ENCODE data around the gene SAMD8. TPM values are rescaled to one million over a fixed set of nuclear protein-coding genes. Genes with fewer than 3 reads are reported as not detected.

Gene SAMD8
- total RNA-seq, 1 donor from 2014 or later, result 24.6 TPM

GRCh38 chr10:75066271-75066670 is 45.2 kb upstream of the SAMD8 start:
- no peaks in the 10 kb centered on the region for H3K9me3 ChIP-seq (replicated peaks)
- H3K4me1 ChIP-seq, result peaks cover 14% of the 10 kb centered on the region
- no peak for TF ChIP-seq CTCF (IDR thresholded peaks at IDR 0.05; ENCODE audit: borderline replicate concordance)
- H3K4me3 ChIP-seq, result no peak overlapping the region
- DNase-seq, result no peak
- H3K27ac ChIP-seq (replicated peaks), result no peak overlapping the region
- intact Hi-C loops (cut with micrococcal nuclease), result no loop called here
- H3K27me3 ChIP-seq (ENCODE audit: low read depth), result no peaks in the 10 kb centered on the region
- H3K36me3 ChIP-seq, result no peaks in the 10 kb centered on the region

- Histone ChIP-seq H3K27me3 (ENCODE audit: low read depth) (no peaks in the 10 kb centered on the region), H3K9me3 (replicated peaks) (no peaks in the 10 kb centered on the region), H3K36me3 (no peaks in the 10 kb centered on the region), H3K4me3 (no peak overlapping the region), H3K27ac (replicated peaks) (no peak overlapping the region), H3K4me1 (peaks cover 22% of the 10 kb centered on the region)
- TF ChIP-seq CTCF (IDR thresholded peaks at IDR 0.05; ENCODE audit: borderline replicate concordance), result no peak
- intact Hi-C loops (cut with micrococcal nuclease), result no loop called here
- DNase-seq, result no peak
Observed at GRCh38 chr10:75067272-75067671, 44.2 kb upstream of the SAMD8 start.

- intact Hi-C loops (cut with micrococcal nuclease), result no loop called here
- Histone ChIP-seq H3K27me3 (ENCODE audit: low read depth) (no peaks in the 10 kb centered on the region), H3K4me1 (peaks cover 22% of the 10 kb centered on the region), H3K4me3 (no peak overlapping the region), H3K9me3 (replicated peaks) (no peaks in the 10 kb centered on the region), H3K36me3 (no peaks in the 10 kb centered on the region), H3K27ac (replicated peaks) (no peak overlapping the region)
- TF ChIP-seq CTCF (IDR thresholded peaks at IDR 0.05; ENCODE audit: borderline replicate concordance), result no peak
- DNase-seq, result no peak
Observed at GRCh38 chr10:75068523-75068922, 42.9 kb upstream of the SAMD8 start.

GRCh38 chr10:75070476-75070875 is 41.0 kb upstream of the SAMD8 start:
- Histone ChIP-seq H3K4me1 (peaks cover 22% of the 10 kb centered on the region), H3K27me3 (ENCODE audit: low read depth) (no peaks in the 10 kb centered on the region), H3K27ac (replicated peaks) (peak overlapping the region; percentile 90), H3K4me3 (no peak overlapping the region), H3K36me3 (no peaks in the 10 kb centered on the region), H3K9me3 (replicated peaks) (no peaks in the 10 kb centered on the region)
- intact Hi-C loops (cut with micrococcal nuclease), result no loop called here
- TF ChIP-seq CTCF (IDR thresholded peaks at IDR 0.05; ENCODE audit: borderline replicate concordance), result no peak
- DNase-seq, result peak; percentile 59

DNA sequence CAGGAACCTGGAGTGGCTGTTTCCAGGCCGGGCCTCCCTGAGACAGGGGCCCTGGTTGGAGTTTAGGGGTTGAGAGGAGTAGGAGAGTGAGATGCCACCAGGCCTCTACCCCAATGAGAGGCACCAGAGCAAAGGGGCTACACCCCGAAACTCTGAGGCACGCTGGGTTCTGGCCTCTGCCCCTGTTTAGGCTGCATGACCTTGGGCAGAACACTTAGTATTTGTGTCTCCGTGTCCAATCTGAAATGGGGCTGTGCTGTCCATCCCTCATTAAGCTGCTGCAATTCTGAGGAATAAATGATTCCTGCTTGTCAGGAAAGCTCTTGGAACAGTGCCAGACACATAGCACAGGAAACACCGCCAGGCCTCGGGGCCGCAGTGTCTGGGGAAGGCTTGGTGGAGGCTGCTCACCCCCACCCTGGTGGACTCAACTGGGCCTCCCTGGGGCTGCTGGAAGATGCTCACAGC is 40.5 kb upstream of the SAMD8 start:
- peak; percentile 24 for DNase-seq
- no peaks in the 10 kb centered on the region for H3K36me3 ChIP-seq
- intact Hi-C loops (cut with micrococcal nuclease), result no loop called here
- no peaks in the 10 kb centered on the region for H3K27me3 ChIP-seq (ENCODE audit: low read depth)
- no peaks in the 10 kb centered on the region for H3K9me3 ChIP-seq (replicated peaks)
- peaks cover 22% of the 10 kb centered on the region for H3K4me1 ChIP-seq
- H3K4me3 ChIP-seq, result no peak overlapping the region
- no peak for TF ChIP-seq CTCF (IDR thresholded peaks at IDR 0.05; ENCODE audit: borderline replicate concordance)
- H3K27ac ChIP-seq (replicated peaks), result peak overlapping the region; percentile 90

- no peak overlapping the region for H3K4me3 ChIP-seq
- intact Hi-C loops (cut with micrococcal nuclease), result no loop called here
Observed at GRCh38 chr10:75071756-75072155, 39.7 kb upstream of the SAMD8 start.

More at GRCh38 chr10:75071756-75072155, 39.7 kb upstream of the SAMD8 start:
- no peak for DNase-seq
- Histone ChIP-seq H3K36me3 (no peaks in the 10 kb centered on the region), H3K27me3 (ENCODE audit: low read depth) (no peaks in the 10 kb centered on the region), H3K27ac (replicated peaks) (peak overlapping the region; percentile 90), H3K4me1 (peaks cover 22% of the 10 kb centered on the region), H3K9me3 (replicated peaks) (no peaks in the 10 kb centered on the region)
- TF ChIP-seq CTCF (IDR thresholded peaks at IDR 0.05; ENCODE audit: borderline replicate concordance), result no peak
